ENCODE data around the gene PPP1R9A.

PPP1R9A gene

DNA sequence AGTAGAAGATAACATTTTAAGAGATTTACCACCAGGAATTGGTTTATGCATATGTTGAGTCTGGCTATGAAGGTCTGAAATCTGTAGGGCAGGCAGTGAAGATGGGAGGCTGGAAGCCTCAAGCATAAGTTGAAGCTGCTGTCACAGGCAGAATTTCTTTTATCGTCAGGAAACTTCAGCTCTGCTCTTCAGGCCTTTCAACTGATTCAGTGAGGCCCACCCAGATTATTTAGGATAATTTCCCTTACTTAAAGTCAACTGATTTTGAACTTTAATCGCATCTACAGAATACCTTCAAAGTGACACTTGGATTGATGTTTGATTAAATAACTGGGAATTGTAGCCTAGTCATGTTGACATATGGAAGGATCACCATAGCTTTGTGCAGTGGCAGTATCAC lies 190.5 kb downstream of the PPP1R9A start:
- DNase-seq (ENCODE audit: low spot score), result no peak

DNA sequence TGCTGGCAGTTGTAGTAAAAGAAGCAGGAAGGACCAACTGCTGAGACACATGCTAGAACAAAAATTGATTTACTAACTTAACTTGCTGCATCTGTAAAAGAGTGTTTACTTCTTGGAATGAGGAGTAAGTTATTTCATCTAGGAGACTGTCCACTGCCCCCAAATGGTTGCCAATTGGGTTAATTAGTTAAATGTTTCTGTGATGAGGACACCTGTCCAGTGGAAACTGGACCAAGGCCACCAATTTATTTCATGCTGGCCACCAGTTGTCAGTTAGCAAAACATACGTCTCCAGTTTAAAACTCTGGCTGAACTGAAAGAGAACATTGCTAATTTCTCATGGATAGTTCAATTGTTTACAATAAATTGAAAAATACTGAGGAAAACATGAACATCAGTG lies 191.7 kb downstream of the PPP1R9A start:
- DNase-seq (ENCODE audit: low spot score), result no peak

DNA sequence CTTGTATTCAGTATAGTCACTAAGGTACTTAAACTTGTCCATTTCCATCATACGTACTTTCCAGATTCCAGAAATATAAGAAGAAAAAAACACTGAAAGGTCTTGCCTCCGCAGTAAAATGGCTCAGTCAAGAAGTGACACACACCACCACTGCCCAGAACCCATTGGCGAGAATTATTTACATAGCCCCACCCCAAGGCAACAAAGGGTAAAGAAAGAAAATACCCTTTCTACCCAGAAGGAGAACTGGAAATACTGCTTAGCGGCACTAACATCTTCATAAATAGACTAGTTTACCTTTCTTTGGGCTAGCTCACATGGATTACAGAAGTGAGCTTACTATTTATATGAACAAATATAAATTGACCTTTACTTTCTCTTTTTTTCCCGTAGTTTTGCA lies 194.0 kb downstream of the PPP1R9A start:
- DNase-seq (ENCODE audit: low spot score), result no peak

DNA sequence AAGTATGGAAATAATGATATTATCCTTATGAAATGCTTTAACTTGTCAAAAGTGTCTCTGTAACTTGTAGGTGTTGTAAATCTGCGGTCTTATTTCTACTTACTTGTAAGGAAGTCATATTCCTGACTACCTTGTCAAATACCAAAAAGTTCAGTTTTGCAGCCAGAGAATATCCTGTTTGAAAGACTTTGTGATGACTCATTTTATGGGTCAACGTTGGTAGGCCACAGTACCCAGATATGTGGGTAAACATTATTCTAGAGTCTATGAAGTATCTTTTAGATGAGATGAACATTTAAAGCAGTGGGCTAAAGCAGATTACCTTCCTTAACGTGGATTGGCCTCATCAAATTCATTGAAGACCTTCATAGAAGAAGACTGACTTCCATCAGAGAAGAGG lies 195.3 kb downstream of the PPP1R9A start:
- DNase-seq (ENCODE audit: low spot score), result no peak

DNA sequence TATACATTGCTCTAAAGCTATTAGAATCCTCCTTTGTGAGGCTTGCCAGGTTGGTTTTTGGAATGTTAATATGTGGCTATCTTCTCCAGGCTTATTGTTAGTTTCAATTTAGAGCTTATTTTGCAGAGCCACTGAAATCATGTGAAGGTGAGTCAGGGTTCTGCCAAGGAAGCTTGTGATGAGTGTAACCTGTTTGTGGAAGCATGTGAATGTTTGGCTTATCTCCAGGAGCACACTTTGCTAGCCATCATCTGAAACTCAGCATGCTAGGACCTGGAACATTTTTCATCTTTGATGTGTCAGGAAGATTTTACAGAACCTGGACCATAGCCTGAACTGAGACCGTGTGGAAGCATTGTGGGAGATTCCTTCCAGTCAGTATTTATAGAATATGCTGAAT lies 197.3 kb downstream of the PPP1R9A start:
- no peak for DNase-seq (ENCODE audit: low spot score)

DNA sequence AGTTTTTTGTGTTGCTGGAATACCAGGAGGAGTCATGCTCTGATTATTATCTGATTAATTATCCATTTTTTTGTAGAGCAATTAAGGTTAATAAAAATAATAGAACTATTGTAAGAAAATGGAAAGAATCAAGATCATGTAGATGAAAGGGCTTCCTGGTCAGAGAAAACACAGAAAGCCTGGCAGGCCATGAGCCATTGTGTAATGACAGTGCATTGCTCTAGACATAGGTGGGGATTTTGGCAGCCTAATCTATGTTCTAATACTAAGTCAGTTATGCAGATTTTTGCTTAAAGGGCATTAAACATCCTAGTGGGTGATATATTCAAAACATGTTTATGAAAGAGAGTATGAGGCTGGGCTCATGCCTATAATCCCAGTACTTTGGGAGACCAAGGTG lies 198.2 kb downstream of the PPP1R9A start:
- DNase-seq (ENCODE audit: low spot score), result no peak

DNA sequence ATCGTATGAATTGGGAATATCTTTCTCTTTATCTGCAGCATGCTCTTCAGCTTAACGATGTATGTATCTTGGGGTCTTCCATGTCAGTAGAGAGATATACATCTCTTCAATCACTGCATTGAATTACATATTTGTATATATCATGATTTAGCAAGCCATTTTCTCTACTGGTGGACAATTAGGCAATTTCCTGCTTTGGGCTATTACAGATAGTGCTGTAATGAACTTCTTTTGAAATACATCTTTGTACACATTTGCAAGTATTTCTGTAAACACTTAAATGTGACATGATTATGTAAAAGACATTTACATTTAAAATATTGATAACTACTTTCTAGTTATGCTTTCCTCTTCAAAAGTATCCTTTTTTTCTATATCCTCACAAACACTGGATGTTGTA lies 199.0 kb downstream of the PPP1R9A start:
- no peak for DNase-seq (ENCODE audit: low spot score)

DNA sequence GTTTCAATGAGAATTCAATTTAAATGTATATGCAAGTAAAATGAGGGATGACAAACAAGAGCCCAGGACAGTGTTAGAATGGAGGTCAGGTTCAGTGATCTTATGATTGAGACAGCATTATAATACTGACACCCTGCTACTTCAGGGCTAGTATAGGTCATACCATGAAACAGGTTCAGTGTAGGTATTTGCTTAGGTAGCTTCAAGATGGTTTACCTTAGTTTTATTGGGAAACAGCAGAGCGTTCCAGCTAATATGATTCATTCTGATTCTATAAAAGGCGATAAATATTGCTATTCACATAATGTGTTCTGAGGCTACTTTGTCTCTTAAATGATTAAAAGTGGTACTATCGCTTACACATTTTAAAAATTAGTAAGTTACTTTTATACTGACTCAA lies 203.3 kb downstream of the PPP1R9A start:
- DNase-seq (ENCODE audit: low spot score), result no peak

DNA sequence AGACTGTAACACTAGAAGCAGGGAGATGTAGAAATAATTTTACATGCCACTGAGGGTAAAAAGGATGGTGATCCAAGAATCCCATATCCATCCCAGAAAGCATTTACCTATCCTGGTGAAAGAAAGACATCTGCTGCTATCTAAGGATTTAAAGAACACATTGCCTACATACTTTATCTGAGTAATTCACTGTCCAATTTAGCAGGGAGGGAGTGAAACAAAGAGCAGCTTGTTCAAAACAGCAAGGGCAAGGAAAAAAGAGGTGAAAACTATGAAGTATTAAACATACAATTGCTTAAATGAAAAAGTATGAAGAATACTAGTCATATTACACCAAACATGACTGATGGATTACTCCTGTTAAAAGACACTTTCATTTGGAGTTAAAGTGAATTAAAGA lies 206.2 kb downstream of the PPP1R9A start:
- no peak for DNase-seq (ENCODE audit: low spot score)

DNA sequence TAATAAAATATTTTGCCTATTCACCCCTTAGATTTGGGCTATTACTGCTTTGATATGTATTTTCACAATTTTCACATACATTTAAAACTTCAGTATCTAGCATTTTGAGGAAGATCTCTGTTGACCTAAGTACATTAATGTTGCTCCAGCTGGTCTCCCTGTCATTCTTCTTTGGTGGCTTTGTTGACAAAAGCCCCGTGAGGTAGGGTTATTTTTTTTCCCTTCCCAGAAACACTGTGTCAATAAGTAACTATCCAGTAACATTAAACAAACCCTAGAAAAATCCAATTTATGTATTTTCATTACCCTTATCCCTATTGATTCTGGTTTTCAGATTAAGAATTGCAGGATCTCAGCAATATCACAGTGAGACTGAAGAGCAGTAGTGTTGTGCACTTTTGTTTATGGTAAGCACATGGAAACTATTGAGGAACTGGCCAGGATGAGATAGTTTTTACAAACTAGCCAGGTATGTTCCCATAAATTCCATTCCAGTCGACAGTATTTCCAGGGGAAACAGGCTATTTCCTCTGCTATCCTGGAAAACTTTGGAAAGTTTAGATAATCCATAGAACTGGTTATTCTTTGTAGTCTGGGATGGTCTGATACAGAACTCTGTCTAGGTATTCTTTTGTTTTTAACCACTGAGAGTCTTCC lies 218.8 kb downstream of the PPP1R9A start:
- DNase-seq (ENCODE audit: low spot score), result no peak

DNA sequence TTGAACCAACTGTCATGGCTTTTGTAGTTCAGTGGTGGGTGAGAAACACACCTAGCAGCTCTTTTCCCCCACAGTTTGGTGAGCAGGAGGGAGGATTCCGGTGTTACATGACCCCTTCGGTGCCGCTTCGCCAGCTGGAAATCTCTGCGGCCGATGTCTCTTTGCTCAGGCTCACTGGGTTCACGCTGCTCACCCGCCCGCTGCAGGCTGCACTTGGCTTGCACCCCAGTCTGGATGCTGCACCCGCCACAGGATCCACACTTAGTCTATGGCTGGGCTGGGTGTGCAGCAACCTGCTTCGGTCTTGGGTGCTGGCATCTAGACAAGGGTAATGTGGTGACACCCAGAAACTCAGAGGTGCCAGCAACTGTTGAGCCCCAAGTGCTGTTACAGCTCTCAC lies 225.1 kb downstream of the PPP1R9A start:
- no peak for DNase-seq (ENCODE audit: low spot score)

DNA sequence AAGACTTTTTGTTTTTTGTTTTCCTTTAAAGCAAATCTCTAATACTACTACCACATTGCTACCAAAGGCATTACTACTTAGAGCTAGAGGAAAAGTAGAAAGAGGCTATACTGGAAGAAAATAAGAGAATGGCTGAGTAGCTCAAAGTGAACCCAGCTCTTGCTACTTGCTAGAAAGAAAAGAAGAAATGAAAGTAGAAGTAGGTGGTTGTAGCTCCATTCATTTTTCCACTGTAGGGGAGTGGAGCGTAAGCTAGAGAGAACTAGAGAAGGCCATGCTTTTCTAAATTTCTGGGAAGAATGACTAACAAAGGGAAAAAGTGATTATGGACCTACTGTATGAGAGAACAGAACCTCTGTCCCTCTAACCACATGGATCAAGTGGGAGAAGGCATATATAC lies 232.5 kb downstream of the PPP1R9A start:
- no peak for DNase-seq (ENCODE audit: low spot score)

DNA sequence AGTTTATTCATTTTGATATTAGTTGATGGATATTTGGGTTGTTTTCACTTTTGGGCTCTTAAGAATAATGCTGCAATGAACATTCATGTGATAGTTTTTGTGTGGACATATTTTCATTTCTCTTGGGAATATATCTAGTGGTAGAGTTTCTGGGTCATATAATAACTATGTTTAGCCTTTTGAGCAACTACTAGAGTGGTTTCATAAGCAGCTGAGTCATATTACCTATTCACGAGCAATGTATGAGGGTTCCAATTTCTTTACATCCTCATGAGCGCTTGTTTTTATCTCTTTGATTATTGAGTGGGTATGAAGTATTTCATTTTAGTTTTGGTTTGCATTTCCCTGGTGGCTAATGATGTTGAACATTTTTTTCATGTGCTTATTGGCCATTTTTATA lies 234.4 kb downstream of the PPP1R9A start:
- no peak for DNase-seq (ENCODE audit: low spot score)

DNA sequence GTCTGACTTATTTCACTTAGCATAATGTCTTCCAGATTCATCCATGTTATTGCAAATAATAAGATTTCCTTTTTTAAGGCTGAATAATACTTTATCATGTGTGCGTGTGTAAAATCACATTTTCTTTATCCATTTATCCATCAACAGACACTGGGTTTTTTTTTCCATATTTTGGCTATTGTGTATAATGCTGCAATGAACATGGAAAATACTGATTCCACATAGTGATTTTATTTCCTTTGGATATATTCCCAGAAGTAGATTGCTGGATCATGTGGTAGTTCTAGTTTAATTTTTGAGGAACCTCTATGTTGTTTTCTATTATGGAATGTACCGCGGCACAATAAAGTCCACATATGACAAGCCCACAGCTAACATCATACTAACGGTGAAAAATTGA lies 236.9 kb downstream of the PPP1R9A start:
- DNase-seq (ENCODE audit: low spot score), result no peak

DNA sequence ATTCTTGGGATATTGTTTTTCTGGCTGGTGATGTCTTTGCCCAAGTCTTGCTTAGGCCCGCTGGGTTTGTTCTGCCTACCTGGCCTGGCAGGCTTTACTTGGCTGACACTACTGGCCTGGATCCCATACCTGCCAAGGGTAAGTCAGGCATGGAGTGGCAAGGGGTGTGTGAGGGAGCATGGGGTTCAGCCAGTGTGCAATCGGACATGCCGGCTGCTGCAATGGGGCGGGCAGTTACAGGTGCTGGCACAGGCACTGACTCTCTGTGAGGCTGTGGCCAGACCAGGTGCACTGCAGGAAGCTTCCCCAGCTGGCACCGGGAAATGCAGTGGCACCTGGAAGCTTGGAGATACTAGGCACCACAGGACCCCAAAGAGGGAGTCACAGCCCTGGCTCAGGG lies 248.6 kb downstream of the PPP1R9A start:
- DNase-seq (ENCODE audit: low spot score), result no peak

DNA sequence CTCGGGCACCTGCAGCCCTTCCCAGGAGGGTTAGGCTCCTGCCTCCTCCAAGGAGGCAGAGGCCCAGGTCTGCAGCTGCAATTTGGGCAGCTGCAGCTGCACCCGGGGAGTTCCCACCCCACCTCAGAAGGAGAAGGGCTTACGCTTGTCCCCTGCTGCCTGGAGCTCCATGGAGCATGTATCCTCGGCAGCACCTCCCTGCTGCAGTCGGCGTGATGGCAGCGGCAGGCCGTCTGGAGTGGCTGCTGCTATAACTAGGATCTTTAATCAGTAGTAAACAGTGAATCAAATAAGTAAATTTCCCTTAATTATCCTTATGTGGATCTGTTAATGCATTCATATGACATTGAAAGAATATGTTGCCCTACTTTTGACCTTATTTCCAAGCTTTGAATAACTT lies 250.0 kb downstream of the PPP1R9A start:
- no peak for DNase-seq (ENCODE audit: low spot score)

DNA sequence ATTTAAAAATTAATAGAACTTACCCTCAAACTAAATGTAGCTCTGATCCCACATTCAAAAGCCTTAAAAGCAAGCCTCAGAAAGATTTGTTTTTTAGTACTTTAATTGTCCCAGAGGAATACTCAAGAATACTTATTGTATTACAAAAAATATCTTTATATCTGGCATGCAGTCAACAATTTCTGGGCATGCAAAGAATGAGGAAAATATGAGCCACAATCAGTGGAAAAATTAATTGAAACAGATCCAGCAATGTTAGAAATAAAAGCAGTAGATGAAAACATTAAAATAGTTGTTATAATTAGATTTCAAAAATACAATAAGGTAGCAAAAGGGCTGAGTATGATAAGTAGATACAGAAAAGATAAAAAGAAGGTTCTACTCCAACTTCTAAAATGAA lies 262.3 kb downstream of the PPP1R9A start:
- no peak for DNase-seq (ENCODE audit: low spot score)

DNA sequence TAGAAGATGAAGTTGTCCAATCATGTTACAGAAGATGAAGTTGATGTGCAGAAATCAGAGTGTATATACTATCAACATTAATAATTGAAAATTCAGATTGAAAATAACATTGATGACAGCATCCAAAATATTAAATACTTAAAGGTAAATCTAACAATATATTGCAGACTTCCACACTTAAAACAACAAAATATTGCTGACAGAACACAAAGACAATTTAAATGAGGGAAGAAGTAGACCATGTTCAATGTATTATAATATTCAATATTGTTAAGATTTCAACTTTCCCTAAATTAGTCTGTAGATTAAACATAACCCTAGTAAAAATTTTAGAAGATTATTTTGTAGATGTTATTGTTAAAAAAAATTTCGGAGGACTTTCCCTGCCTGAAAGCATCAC lies 265.0 kb downstream of the PPP1R9A start:
- DNase-seq (ENCODE audit: low spot score), result no peak

DNA sequence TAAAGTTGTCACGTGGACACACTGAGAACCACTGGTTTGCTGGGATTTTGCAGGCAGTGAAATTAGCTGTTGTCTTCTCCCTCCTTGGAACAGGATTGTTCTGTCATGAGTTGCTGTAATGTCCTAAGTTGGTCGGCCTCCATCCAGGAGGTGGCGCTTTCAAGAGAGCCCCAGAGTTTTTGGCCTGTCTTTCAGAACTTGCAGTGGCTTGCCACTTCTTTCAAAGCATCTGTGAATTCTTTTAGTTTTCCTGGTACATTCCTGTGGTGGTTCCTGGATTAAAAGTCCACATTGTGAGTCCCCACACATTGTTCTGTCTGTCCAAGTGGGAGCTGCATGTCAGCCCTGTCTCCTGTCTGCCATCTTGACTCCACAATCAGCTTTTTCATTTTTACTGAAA lies 283.1 kb downstream of the PPP1R9A start:
- no peak for DNase-seq (ENCODE audit: low spot score)

DNA sequence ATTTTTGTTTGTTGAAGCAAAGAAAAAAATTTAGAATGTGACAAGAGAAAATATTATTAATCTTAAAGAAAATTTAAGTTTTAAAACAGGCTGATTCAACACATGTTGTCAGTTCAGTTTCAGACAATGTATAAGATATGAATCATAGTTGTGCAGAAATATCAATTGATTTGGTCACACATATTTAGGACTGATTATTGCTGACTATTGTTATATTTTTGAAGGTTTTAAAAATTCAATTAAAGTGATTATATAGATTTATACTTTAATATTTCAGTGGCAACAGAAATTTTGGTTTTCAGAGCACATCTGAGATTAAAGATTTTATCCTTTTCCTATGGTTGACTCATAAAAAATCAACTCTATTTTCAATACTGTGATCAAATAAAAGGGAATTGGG lies 284.4 kb downstream of the PPP1R9A start:
- DNase-seq (ENCODE audit: low spot score), result no peak

DNA sequence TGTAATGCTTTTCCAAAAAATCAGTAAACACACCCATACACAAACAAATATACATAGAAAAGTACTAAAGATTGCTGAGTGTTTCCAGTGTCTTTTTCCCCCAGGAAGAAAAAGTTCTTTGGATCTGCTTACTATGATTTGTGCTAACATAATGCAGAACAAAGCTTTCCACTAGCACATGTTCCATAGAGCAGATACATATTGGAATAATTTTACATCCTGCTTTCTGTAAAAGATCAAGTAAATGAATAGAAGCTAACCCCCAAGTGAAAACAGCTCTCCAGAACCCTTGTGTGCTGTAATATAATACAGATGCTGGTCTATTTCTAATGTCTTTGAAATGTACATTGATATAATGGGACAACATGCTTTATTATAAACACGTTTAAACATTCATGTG lies 291.5 kb downstream of the PPP1R9A start:
- DNase-seq (ENCODE audit: low spot score), result no peak

DNA sequence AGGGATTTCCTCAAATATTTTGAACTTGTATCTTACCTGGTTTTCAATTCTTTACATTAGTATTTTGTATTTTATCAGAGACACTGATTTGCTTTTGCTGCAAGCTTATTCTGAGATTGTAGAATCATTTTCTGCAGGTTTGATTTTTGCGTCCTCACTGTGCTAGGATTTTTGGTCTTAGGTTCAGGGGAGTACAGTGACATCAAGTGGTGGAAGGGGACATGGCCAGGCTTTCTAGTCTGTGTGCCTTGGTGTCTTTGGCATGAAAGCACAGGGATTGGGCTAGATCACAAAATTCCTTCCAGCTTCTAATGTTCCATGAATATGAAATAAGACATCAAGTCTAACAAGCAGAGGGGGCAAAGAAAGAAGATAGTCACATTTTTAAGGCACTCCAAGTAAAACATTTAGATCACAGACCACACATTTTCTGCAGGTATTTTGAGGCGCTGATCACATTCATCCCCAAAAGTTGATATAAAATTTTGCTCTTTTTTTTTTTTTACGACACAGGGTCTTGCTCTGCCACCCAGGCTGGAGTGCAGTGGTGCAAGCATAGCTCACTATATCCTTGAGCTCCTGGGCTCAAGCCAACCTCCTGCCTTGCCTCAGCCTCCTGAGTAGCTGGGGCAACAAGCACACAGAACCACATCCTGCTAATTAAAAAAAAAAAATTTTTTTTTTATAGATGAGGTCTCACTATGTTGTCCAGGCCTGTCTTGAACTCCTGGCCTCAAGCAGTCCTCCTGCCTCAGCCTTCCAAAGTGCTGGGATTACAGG lies 292.6 kb downstream of the PPP1R9A start:
- DNase-seq (ENCODE audit: low spot score), result peak; percentile 39

DNA sequence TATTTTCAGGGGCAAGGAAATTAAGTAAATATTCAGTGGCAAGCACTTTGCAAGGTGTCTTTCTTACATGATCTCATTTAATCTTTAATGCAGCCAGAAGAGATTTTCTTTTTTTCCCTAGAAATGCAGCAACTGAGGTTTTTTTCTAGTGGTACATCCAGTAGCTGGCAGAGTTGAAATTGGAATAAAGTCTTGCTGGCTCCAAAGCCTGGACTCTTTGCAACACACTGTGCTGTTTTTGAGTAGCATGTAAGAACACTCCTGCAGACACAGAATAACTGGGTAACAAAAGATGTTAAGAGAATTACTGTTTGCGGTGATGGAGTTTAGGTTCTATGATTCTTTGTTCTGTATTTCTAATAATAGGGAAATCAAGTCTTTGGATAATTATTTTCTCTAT lies 293.3 kb downstream of the PPP1R9A start:
- DNase-seq (ENCODE audit: low spot score), result no peak

DNA sequence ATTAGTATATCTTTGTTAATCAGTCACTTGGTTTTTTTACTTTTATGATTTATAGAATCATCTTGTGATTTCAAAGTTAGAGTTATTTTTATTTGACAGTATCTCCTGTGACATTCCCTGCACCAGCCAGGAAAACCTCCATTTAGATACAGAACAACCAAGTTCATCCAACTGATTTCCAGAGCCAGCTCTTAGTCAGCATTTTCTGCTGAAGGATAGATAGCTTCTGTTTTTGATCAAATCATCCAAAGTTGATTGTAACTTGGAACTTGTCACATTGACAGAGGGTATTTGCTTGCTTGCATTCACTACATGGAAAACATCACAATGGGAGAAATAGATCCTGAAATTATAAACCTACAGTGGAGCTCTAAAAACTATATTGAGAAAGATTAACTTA lies 294.3 kb downstream of the PPP1R9A start:
- no peak for DNase-seq (ENCODE audit: low spot score)

All from HuH-7 (cell line).